Smooth muscle cell of trachea (primary cell): ENCODE measurements around the gene MMP14. TPM values are rescaled to one million over a fixed set of nuclear protein-coding genes. Genes with fewer than 3 reads are reported as not detected.

Source experiments
- total RNA-seq: library from RNA; depleted of rRNA; stranded (reverse); fragments of >200 nt; gene quantifications from 2 replicates; pipeline ENCODE4 v1.2.1, GENCODE V29; 2014

Gene MMP14
- 468 and 649 TPM in 2 replicates for total RNA-seq

GRCh38 chr14:22836301-22837113 lies at the start of gene MMP14:
Gene MMP14 (plus strand): TSS chr14:22836585. CDS start chr14:22836818, 233 bp downstream.

GRCh38 chr14:22814941-22815713 lies 21.3 kb upstream of the MMP14 start, which contains the start of gene SLC7A7:
Gene SLC7A7 (minus strand): TSS chr14:22815435. CDS start chr14:22813398, 2,037 bp downstream.

GRCh38 chr14:22829661-22830442 lies 6.5 kb upstream of the MMP14 start, which contains the start of gene MRPL52:
Gene MRPL52 (plus strand): TSS chr14:22829887. CDS start chr14:22829913, 26 bp downstream.

GRCh38 chr14:22871224-22872032 lies 35.0 kb downstream of the MMP14 start, which contains the start of gene LRP10:
Gene LRP10 (plus strand): TSS chr14:22871740. CDS start chr14:22872304, 564 bp downstream.

GRCh38 chr14:22883173-22883976 lies 47.0 kb downstream of the MMP14 start, which contains the start of gene REM2:
Gene REM2 (plus strand): TSS chr14:22883222. CDS start chr14:22883288, 66 bp downstream.

Other genes starting within 250 kb of the MMP14 start
- gene DAD1, start 247.4 kb upstream of the MMP14 start, total RNA-seq, result 272 and 342 TPM in 2 replicates
- 26.6 and 35.7 TPM in 2 replicates for gene ABHD4, start 238.3 kb upstream of the MMP14 start, total RNA-seq
- under 0.01 TPM in 1 of 2 replicates, not detected in the other for gene OR6J1, start 192.2 kb upstream of the MMP14 start, total RNA-seq
- 45.5 and 75.6 TPM in 2 replicates for gene OXA1L, start 69.9 kb upstream of the MMP14 start, total RNA-seq
- gene SLC7A7, start 21.1 kb upstream of the MMP14 start, total RNA-seq, result 2.0 and 7.1 TPM in 2 replicates
- gene MRPL52, start 6.7 kb upstream of the MMP14 start, total RNA-seq, result 30.3 and 64.3 TPM in 2 replicates
- gene LRP10, start 35.2 kb downstream of the MMP14 start, total RNA-seq, result 87.8 and 169 TPM in 2 replicates
- 0.17 and 0.29 TPM in 2 replicates for gene REM2, start 46.6 kb downstream of the MMP14 start, total RNA-seq
- gene RBM23, start 82.6 kb downstream of the MMP14 start, total RNA-seq, result 61.5 and 79.3 TPM in 2 replicates
- gene PRMT5, start 92.8 kb downstream of the MMP14 start, total RNA-seq, result 54.0 and 55.4 TPM in 2 replicates
- 39.9 and 64.4 TPM in 2 replicates for gene HAUS4, start 120.5 kb downstream of the MMP14 start, total RNA-seq
- 17.0 and 47.6 TPM in 2 replicates for gene AJUBA, start 146.0 kb downstream of the MMP14 start, total RNA-seq
- 9.5 and 17.7 TPM in 2 replicates for gene C14orf93, start 173.6 kb downstream of the MMP14 start, total RNA-seq
- 189 and 240 TPM in 2 replicates for gene PSMB5, start 198.3 kb downstream of the MMP14 start, total RNA-seq
- under 0.01 TPM in 1 of 2 replicates, not detected in the other for gene PSMB11, start 205.6 kb downstream of the MMP14 start, total RNA-seq
- 4.7 and 13.6 TPM in 2 replicates for gene CDH24, start 220.9 kb downstream of the MMP14 start, total RNA-seq